ENCODE data around the gene MTAP. TPM values are rescaled to one million over a fixed set of nuclear protein-coding genes. Genes with fewer than 3 reads are reported as not detected.

MTAP gene
- total and polyA plus RNA-seq, 12 donors, result 4.9 to 26.2 (median 20.6) TPM

DNA sequence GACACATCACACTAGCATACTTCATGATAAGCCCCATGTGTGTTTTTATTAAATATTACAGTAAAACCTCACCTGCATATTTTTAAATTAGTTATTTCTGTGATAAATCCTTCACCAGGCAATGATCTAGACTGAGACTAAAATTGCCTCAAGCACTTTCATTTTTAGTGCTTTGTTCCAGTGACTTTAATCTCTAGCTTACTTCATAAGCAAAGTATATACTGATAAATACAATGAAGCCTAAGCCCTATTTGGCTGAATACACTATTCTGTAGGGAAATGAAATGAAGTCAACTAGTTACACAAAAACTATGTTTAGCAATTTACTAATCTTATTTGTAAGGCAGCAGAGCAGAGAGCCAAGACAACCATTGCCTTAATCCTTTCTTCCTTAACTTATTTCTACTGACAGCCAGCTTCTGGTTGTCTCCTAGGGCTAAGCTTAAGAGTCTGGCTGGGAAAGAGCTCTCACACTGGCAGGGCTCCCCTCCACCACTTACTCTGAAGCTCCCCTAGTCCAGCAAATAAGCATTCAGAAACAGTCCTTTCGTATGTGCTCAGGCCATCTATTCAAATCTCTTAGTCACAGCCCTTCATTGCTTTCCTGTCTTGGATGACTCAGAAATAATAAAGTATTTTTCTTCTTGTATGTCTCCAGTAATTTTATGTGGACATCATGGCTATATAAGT, 31.4 kb upstream of the MTAP start:
- peaks cover 0 to 19% (median 0%) of the 10 kb centered on the region in 7 donors for H3K27me3 ChIP-seq
- H3K9me3 ChIP-seq, result no peaks in the 10 kb centered on the region
- H3K27ac ChIP-seq, result no peak overlapping the region
- WGBS, 2 donors, result 39 to 55% methylated on average over 1 of the region's 1 CpG
- intact Hi-C loops (cut with DNase I), result loop anchor here in 1 of 10 donors (10.0 kb wide), 1 partner anchor 56 kb away; no protein-coding TSS in a partner anchor
- peaks cover 0 to 4% (median 0%) of the 10 kb centered on the region in 9 donors for H3K4me1 ChIP-seq
- DNase-seq (no peak), ATAC-seq (peak in 1 of 8 donors; percentile 33)
- TF ChIP-seq CTCF (IDR thresholded peaks at IDR 0.05), result no peak
- no peaks in the 10 kb centered on the region for H3K36me3 ChIP-seq
- H3K4me3 ChIP-seq, result no peak overlapping the region

- Histone ChIP-seq H3K27ac (no peak overlapping the region), H3K4me1 (peaks cover 0 to 21% (median 0%) of the 10 kb centered on the region in 9 donors), H3K9me3 (no peaks in the 10 kb centered on the region), H3K27me3 (peaks cover 0 to 26% (median 5%) of the 10 kb centered on the region in 7 donors), H3K4me3 (no peak overlapping the region), H3K36me3 (no peaks in the 10 kb centered on the region)
- DNase-seq (no peak), ATAC-seq (no peak)
- 81 to 88% methylated on average over 1 of the region's 1 CpG for WGBS, 2 donors
- intact Hi-C loops (cut with DNase I), result loop anchor here in 1 of 10 donors (10.0 kb wide), 1 partner anchor 63 kb away; no protein-coding TSS in a partner anchor
- TF ChIP-seq CTCF (IDR thresholded peaks at IDR 0.05), result no peak
Observed at GRCh38 chr9:21777701-21778100, 24.7 kb upstream of the MTAP start.

DNA sequence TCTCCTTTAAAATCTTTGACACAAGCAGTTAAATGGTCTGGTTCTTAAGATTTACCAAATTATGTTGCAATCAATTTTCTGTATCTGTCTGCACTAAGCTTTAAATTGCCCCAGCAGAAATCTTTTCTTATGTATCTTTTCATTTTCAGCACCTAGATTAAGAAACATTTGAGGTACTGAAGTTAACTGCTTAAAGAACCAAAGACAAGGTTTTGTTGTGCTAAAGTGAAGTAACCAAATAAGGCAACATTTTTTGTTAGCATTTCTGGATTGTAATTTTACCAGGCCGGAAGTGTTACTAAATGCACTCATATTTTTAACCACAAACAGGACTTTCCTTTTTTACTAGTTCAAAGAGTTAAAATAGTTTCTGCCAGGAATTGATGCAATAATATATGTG, 24.1 kb upstream of the MTAP start:
- ATAC-seq (no peak), DNase-seq (no peak)
- TF ChIP-seq CTCF (IDR thresholded peaks at IDR 0.05), result no peak
- Histone ChIP-seq H3K27me3 (peaks cover 0 to 26% (median 5%) of the 10 kb centered on the region in 7 donors), H3K27ac (no peak overlapping the region), H3K36me3 (no peaks in the 10 kb centered on the region), H3K4me3 (no peak overlapping the region), H3K4me1 (peaks cover 0 to 21% (median 0%) of the 10 kb centered on the region in 9 donors), H3K9me3 (no peaks in the 10 kb centered on the region)
- intact Hi-C loops (cut with DNase I), result loop anchor here in 1 of 10 donors (10.0 kb wide), 1 partner anchor 64 kb away; no protein-coding TSS in a partner anchor
- 68 to 77% methylated on average over 1 of the region's 1 CpG for WGBS, 2 donors

- DNase-seq, result no peak
- 75 to 76% methylated on average over 2 of the region's 2 CpGs for WGBS, 2 donors
- Histone ChIP-seq H3K36me3 (no peaks in the 10 kb centered on the region), H3K9me3 (no peaks in the 10 kb centered on the region), H3K4me1 (peaks cover 0 to 21% (median 0%) of the 10 kb centered on the region in 9 donors), H3K27me3 (peaks cover 0 to 22% (median 7%) of the 10 kb centered on the region in 7 donors), H3K27ac (no peak overlapping the region), H3K4me3 (no peak overlapping the region)
- ATAC-seq, result no peak
- intact Hi-C loops (cut with DNase I), result loop anchor here in 1 of 10 donors (10.0 kb wide), 1 partner anchor 65 kb away; no protein-coding TSS in a partner anchor
- no peak for TF ChIP-seq CTCF (IDR thresholded peaks at IDR 0.05)
Observed at GRCh38 chr9:21779397-21779796, 23.0 kb upstream of the MTAP start.
